ENCODE data around the gene USP40. TPM values are rescaled to one million over a fixed set of nuclear protein-coding genes. Genes with fewer than 3 reads are reported as not detected.

The USP40 gene
- total RNA-seq, 1 experiment from 2014 or later = 34.9 TPM

- no peak for TF ChIP-seq REST (IDR thresholded peaks at IDR 0.05; ENCODE audit: low read depth)
- no peak for TF ChIP-seq SRF (IDR thresholded peaks at IDR 0.05; ENCODE audit: low read depth)
- TF ChIP-seq ELF1 (IDR thresholded peaks at IDR 0.05; ENCODE audit: borderline replicate concordance, low read depth) = no peak
Observed at GRCh38 chr2:233470011-233470687, 96.4 kb downstream of the USP40 start (continued).

GRCh38 chr2:233469261-233470010, 97.1 kb downstream of the USP40 start:
- ChIA-PET RAD21 (ENCODE audit: low non-redundant PET in 1 of 2, low total read pairs in 2 of 2, uncharacterized antibody in 2 of 2, unreplicated experiment in 2 of 2) (no interaction called here), CTCF (no interaction called here), POLR2A (interaction anchor here (1.0 kb wide), 1 partner anchor 122 kb away, joined by 3 read pairs; no protein-coding TSS in a partner anchor)
- Histone ChIP-seq H3K79me2 (ENCODE audit: insufficient read depth, low read length) (no peaks in the 10 kb centered on the region), H3K4me1 (ENCODE audit: control insufficient read depth in 1 of 2, insufficient read depth in 2 of 2, low read length in 2 of 2) (no peaks in the 10 kb centered on the region), H3K4me3 (replicated peaks in 1 of 2; ENCODE audit: low read depth in 1 of 2, low read length in 2 of 2) (no peak overlapping the region), H3K9me3 (ENCODE audit: control insufficient read depth in 1 of 2, insufficient read depth in 1 of 2, low read depth in 1 of 2, low read length in 2 of 2) (no peaks in the 10 kb centered on the region), H3K27me3 (ENCODE audit: insufficient read depth, low read length) (no peaks in the 10 kb centered on the region), H2AFZ (ENCODE audit: low read depth, low read length, poor library complexity, severe bottlenecking) (no peak overlapping the region), H3K27ac (ENCODE audit: low read depth, low read length) (no peak overlapping the region), H3K36me3 (ENCODE audit: control insufficient read depth in 1 of 2, insufficient read depth in 2 of 2, low read length in 2 of 2) (peaks cover 10 to 21% of the 10 kb centered on the region in 2 experiments), H3K9me2 (ENCODE audit: insufficient read depth) (no peaks in the 10 kb centered on the region), H3K4me2 (ENCODE audit: low read length) (no peak overlapping the region), H3K9ac (ENCODE audit: low read length) (no peak overlapping the region), H4K20me1 (ENCODE audit: insufficient read depth) (no peaks in the 10 kb centered on the region)
- no TSS peak for BruUV-seq (replicated peaks)
- ATAC-seq (no peak), DNase-seq (ENCODE audit: low read depth, low spot score) (no peak)
- intact Hi-C loops (cut with micrococcal nuclease) = no loop called here
- TF ChIP-seq FOSL1 (IDR thresholded peaks at IDR 0.05; ENCODE audit: low read depth) (no peak), RAD21 (IDR thresholded peaks at IDR 0.05; ENCODE audit: low read depth) (no peak), YY1 (IDR thresholded peaks at IDR 0.05; ENCODE audit: extremely low read depth, insufficient replicate concordance, low read depth, low read length) (no peak), TCF7L2 (IDR thresholded peaks at IDR 0.05; ENCODE audit: borderline replicate concordance, extremely low read depth, insufficient read depth, insufficient read length) (no peak), ELF1 (IDR thresholded peaks at IDR 0.05; ENCODE audit: borderline replicate concordance, low read depth) (no peak), ZBTB33 (IDR thresholded peaks at IDR 0.05; ENCODE audit: extremely low read depth, insufficient replicate concordance, low read length) (no peak), ATF3 (IDR thresholded peaks at IDR 0.05) (no peak), JUND (IDR thresholded peaks at IDR 0.05) (no peak), REST (IDR thresholded peaks at IDR 0.05; ENCODE audit: low read depth) (no peak), EZH2phosphoT487 (IDR thresholded peaks at IDR 0.05; ENCODE audit: borderline replicate concordance) (no peak), POLR2AphosphoS5 (IDR thresholded peaks at IDR 0.05; ENCODE audit: low read depth, low read length) (no peak)

Measured in HCT116 (cell line).